Natural killer cell treated with Interleukin-12 subunit alpha and Interleukin-12 subunit beta and Interleukin-15 and Interleukin-18, amount 100 ng/mL, for 72 hours (primary cell): ENCODE data around the gene MYH15. TPM values are rescaled to one million over a fixed set of nuclear protein-coding genes. Genes with fewer than 3 reads are reported as not detected.

Experiments
- ATAC-seq, 2 donors: fragments of 150-1000 bp; cut with Tn5 transposase in 1 of 2; sonication (Bioruptor Pico), chemical (Tn5 transposase) in 1 of 2; 2 replicates each; pipeline ENCODE4 v1.10.0; 2021
- DNase-seq: peaks from one replicate; pipeline ENCODE4 v3.0.0; 2022; ENCODE audit warnings: low spot score
- H3K27ac Mint-ChIP-seq, 2 donors: 1 replicate in 1 of 2; 2 replicates in 1 of 2; pipeline ENCODE4 v1.8.0; 2022; ENCODE audit warnings: mixed read lengths in 2 of 2, mild to moderate bottlenecking in 1 of 2, moderate library complexity in 1 of 2
- H3K27me3 Mint-ChIP-seq, 2 donors: 1 replicate in 1 of 2; 2 replicates in 1 of 2; pipeline ENCODE4 v1.8.0; 2022; ENCODE audit warnings: mixed read lengths in 2 of 2
- H3K36me3 Mint-ChIP-seq: one replicate; pipeline ENCODE4 v1.8.0; 2022; ENCODE audit warnings: mixed read lengths
- H3K4me1 Mint-ChIP-seq, 2 donors: 1 replicate in 1 of 2; 2 replicates in 1 of 2; pipeline ENCODE4 v1.8.0; 2022; ENCODE audit warnings: low read depth in 2 of 2, mixed read lengths in 2 of 2, mild to moderate bottlenecking in 1 of 2
- H3K4me3 Mint-ChIP-seq: one replicate; pipeline ENCODE4 v1.8.0; 2022; ENCODE audit warnings: mixed read lengths
- H3K9me3 Mint-ChIP-seq: 2 replicates; pipeline ENCODE4 v1.8.0; 2022; ENCODE audit warnings: mixed read lengths
- total RNA-seq, 2 donors: library from RNA; stranded (reverse); gene quantifications; one replicate each; pipeline ENCODE4 v1.2.3, GENCODE V29; 2022

Gene MYH15
- total RNA-seq, 2 donors from 2014 or later, result 0.14 to 1.1 TPM

- peaks cover 0 to 5% of the 10 kb centered on the region in 2 donors for H3K4me1 Mint-ChIP-seq
- H3K36me3 Mint-ChIP-seq, result no peaks in the 10 kb centered on the region
Observed at GRCh38 chr3:108333961-108334360, 176.4 kb downstream of the MYH15 start.

GRCh38 chr3:108331792-108332191, 178.6 kb downstream of the MYH15 start:
- peaks cover 0 to 7% of the 10 kb centered on the region in 2 donors for H3K27me3 Mint-ChIP-seq
- no peak for DNase-seq
- no peak for ATAC-seq
- H3K27ac Mint-ChIP-seq, result no peak overlapping the region
- peaks cover 8% of the 10 kb centered on the region for H3K36me3 Mint-ChIP-seq
- H3K4me3 Mint-ChIP-seq, result no peak overlapping the region
- H3K4me1 Mint-ChIP-seq, result peaks cover 4 to 13% of the 10 kb centered on the region in 2 donors
- H3K9me3 Mint-ChIP-seq, result no peaks in the 10 kb centered on the region

More at GRCh38 chr3:108333961-108334360, 176.4 kb downstream of the MYH15 start:
- Mint-ChIP-seq H3K9me3 (no peaks in the 10 kb centered on the region), H3K4me3 (no peak overlapping the region), H3K27me3 (peaks cover 0 to 2% of the 10 kb centered on the region in 2 donors), H3K27ac (no peak overlapping the region)
- DNase-seq, result no peak
- ATAC-seq, result no peak

Other genes with a start within 250 kb of the MYH15 start
- under 1 TPM in 1 of 2 donors, not detected in 1; 0.81 TPM for gene HHLA2, start 214.0 kb downstream of the MYH15 start, total RNA-seq
- gene CIP2A, start 78.8 kb upstream of the MYH15 start, total RNA-seq, result 10 to 100 TPM; 27.0 to 48.1 TPM
- 10 to 100 TPM in 1 of 2 donors, 1 to 10 TPM in 1; 7.7 to 10.1 TPM for gene DZIP3, start 79.1 kb upstream of the MYH15 start, total RNA-seq
- not detected for gene RETNLB, start 246.8 kb upstream of the MYH15 start, total RNA-seq